PFSK-1 (cell line): Measurements from ENCODE around the gene CUBN.

ENCODE experiments used
- FOXP2 ChIP-seq: optimal IDR thresholded peaks from 2 replicates; pipeline ENCODE3; 2011; ENCODE audit warnings: borderline replicate concordance, control low read depth, inconsistent platforms; ENCODE audit not compliant: insufficient read depth; ENCODE audit errors: extremely low read length, extremely low read depth
- POLR2AphosphoS5 ChIP-seq: IDR thresholded peaks from 2 replicates; pipeline ENCODE4 v1.6.1; 2012; ENCODE audit warnings: low read depth, mild to moderate bottlenecking, control low read depth, low read length, moderate library complexity
- SIN3A ChIP-seq: IDR thresholded peaks from 2 replicates; pipeline ENCODE4 v1.6.1; 2012; ENCODE audit warnings: mild to moderate bottlenecking, low read length, moderate library complexity, borderline replicate concordance; ENCODE audit not compliant: insufficient read depth
- TAF1 ChIP-seq: IDR thresholded peaks from 2 replicates; pipeline ENCODE4 v1.6.1; 2012; ENCODE audit warnings: low read length, control low read depth, borderline replicate concordance; ENCODE audit not compliant: insufficient read depth
- TF ChIP-seq, protein P1 (sequence below), 2 experiments: IDR thresholded peaks; 2 replicates each; pipeline versions ENCODE4 v1.6.1 to v1.8.0; 2011 to 2012; ENCODE audit warnings: low read depth in 2 of 2, low read length in 2 of 2, control low read depth in 1 of 2, inconsistent platforms in 1 of 2, mild to moderate bottlenecking in 1 of 2, moderate library complexity in 1 of 2; ENCODE audit not compliant: insufficient read depth in 1 of 2

Gene CUBN

DNA sequence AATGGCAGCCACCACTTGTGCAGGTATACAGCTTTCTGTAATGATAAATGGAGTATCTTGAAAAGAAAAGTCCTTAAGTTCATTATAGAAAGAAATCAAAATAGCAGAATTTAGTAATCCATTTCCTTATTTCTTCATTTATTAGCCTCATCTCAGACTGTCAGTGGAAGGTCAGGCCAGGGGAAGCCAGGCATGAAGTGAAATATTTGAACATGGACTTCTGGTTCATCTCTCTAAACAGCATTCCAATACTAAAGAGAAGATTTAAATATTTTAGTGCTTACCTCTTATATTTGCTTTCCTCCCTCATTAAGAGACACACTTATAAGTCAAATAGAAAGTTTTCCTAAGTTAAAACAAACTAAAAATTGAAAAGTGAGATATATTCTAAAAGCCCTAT lies 45.0 kb upstream of the CUBN start:
- TF ChIP-seq, protein P1, sequence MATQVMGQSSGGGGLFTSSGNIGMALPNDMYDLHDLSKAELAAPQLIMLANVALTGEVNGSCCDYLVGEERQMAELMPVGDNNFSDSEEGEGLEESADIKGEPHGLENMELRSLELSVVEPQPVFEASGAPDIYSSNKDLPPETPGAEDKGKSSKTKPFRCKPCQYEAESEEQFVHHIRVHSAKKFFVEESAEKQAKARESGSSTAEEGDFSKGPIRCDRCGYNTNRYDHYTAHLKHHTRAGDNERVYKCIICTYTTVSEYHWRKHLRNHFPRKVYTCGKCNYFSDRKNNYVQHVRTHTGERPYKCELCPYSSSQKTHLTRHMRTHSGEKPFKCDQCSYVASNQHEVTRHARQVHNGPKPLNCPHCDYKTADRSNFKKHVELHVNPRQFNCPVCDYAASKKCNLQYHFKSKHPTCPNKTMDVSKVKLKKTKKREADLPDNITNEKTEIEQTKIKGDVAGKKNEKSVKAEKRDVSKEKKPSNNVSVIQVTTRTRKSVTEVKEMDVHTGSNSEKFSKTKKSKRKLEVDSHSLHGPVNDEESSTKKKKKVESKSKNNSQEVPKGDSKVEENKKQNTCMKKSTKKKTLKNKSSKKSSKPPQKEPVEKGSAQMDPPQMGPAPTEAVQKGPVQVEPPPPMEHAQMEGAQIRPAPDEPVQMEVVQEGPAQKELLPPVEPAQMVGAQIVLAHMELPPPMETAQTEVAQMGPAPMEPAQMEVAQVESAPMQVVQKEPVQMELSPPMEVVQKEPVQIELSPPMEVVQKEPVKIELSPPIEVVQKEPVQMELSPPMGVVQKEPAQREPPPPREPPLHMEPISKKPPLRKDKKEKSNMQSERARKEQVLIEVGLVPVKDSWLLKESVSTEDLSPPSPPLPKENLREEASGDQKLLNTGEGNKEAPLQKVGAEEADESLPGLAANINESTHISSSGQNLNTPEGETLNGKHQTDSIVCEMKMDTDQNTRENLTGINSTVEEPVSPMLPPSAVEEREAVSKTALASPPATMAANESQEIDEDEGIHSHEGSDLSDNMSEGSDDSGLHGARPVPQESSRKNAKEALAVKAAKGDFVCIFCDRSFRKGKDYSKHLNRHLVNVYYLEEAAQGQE (IDR thresholded peaks at IDR 0.05; ENCODE audit: insufficient read depth in 1 of 2, low read depth in 2 of 2, low read length in 2 of 2): no peak
- TF ChIP-seq FOXP2: no peak
- no peak for TF ChIP-seq POLR2AphosphoS5
- TF ChIP-seq TAF1: no peak
- no peak for TF ChIP-seq SIN3A

DNA sequence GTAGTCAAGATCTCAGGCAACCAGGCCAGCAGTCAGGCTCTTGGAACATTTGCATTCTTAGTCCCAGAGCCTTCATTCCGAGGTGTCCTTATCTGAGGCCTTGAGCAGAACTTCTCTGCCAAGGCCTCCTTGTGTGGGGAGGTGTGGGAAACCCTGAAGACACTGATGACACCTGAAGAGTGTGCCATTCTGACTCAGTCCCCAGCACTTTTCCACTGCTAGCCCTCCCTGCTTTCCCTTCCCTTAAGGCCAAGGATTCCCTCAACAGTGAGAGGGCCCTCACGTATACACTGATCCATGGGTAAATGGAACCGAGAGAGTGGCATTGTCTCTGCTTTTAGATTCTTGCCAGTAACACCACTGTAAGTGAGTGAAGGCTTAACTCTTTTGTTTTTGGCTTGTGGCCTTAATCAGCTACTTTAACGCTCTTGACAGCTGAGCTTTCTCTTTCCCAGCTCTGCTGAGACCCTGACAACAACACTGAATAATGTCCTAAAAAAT lies 41.6 kb upstream of the CUBN start:
- no peak for TF ChIP-seq POLR2AphosphoS5
- TF ChIP-seq FOXP2: no peak
- TF ChIP-seq, protein P1 (IDR thresholded peaks at IDR 0.05; ENCODE audit: insufficient read depth in 1 of 2, low read depth in 2 of 2, low read length in 2 of 2): no peak
- TF ChIP-seq TAF1: no peak
- TF ChIP-seq SIN3A: no peak

DNA sequence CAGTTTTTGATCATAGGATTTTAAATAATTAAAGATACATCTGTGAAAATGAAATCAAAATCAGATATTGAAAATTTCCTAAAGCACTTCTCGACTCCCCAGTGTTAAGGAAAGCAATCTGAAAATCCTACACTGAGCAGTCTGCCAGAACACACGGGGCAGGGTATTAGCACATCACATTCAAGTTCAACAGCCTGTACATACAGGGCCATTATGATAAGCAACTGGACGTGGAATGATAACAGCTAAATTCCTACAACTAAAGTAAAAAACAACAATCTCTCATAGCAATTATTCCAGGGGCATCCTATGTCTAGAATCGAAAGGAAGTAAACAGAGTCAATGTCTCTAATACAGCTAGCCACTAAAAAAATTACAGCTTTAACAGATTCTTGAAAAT lies 40.2 kb upstream of the CUBN start:
- TF ChIP-seq POLR2AphosphoS5: no peak
- TF ChIP-seq, protein P1 (IDR thresholded peaks at IDR 0.05; ENCODE audit: insufficient read depth in 1 of 2, low read depth in 2 of 2, low read length in 2 of 2): no peak
- no peak for TF ChIP-seq FOXP2
- TF ChIP-seq TAF1: no peak
- TF ChIP-seq SIN3A: no peak

DNA sequence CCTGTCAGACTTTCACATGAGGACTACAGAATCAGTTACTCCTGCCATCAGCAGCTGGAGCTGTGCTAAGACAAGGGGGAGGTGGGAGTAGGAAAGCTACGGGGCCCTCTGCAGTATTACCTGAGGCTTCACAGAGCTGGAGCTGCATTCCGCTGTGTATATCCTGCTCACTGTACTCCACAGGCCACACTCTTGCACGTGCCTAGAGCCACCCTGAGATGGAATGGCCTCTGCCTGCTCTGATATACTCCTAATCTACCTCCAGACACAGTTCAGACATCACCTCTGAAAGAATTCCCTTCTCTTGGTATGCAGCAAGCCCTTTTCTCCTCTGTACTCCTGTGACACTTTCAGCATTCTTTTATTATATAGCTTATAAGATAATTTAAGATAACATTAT lies 37.1 kb upstream of the CUBN start:
- TF ChIP-seq, protein P1 (IDR thresholded peaks at IDR 0.05; ENCODE audit: insufficient read depth in 1 of 2, low read depth in 2 of 2, low read length in 2 of 2): no peak
- TF ChIP-seq POLR2AphosphoS5: no peak
- no peak for TF ChIP-seq FOXP2
- TF ChIP-seq SIN3A: no peak
- TF ChIP-seq TAF1: no peak

DNA sequence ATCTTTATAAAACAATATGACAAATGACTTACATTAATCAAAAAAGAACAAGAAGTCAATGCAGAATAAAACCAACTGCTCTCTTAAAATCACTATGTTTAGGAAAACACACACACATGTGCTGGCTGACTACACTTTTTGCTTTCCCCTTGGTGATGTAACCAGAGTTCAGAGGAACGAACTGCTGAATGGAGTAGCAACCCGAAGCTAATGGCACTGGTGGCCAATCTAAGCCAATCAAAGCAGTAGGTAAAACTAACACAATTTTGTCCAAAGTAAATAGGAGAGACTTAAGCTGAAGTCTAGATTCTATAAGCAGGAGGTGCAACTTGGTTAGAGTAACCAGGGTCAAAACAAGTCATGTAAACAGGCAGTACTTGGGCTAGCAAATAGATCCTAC lies 33.2 kb upstream of the CUBN start:
- TF ChIP-seq FOXP2: no peak
- TF ChIP-seq POLR2AphosphoS5: no peak
- TF ChIP-seq TAF1: no peak
- TF ChIP-seq, protein P1 (IDR thresholded peaks at IDR 0.05; ENCODE audit: insufficient read depth in 1 of 2, low read depth in 2 of 2, low read length in 2 of 2): no peak
- no peak for TF ChIP-seq SIN3A
